ENCODE data around the gene PAQR8. TPM values are rescaled to one million over a fixed set of nuclear protein-coding genes. Genes with fewer than 3 reads are reported as not detected.

The PAQR8 gene
- total and polyA plus RNA-seq, 2 donors (not counting 1 experiment from before 2014, with no cell fraction given) = 2.3 to 8.5 TPM

- Histone ChIP-seq H2AFZ (ENCODE audit: insufficient read depth, low read depth, low read length, poor library complexity, severe bottlenecking) (no peak overlapping the region), H3K4me2 (replicated peaks; ENCODE audit: low read depth, low read length, poor library complexity, severe bottlenecking) (no peak overlapping the region), H3K9ac (ENCODE audit: low read length) (no peak overlapping the region), H3K36me3 (replicated peaks in 1 of 2; ENCODE audit: control extremely low read depth in 1 of 2, control insufficient read depth in 1 of 2, extremely low read depth in 1 of 2, insufficient read depth in 2 of 2, low read length in 1 of 2) (no peaks in the 10 kb centered on the region), H4K20me1 (ENCODE audit: control insufficient read depth, insufficient read depth, low read length, poor library complexity, severe bottlenecking) (no peaks in the 10 kb centered on the region), H3K9me3 (ENCODE audit: control extremely low read depth in 1 of 3, control insufficient read depth in 2 of 3, insufficient read depth in 1 of 3, low read length in 2 of 3) (no peaks in the 10 kb centered on the region), H3K4me3 (ENCODE audit: control extremely low read depth in 1 of 5, extremely low read depth in 1 of 5, insufficient read depth in 1 of 5, low read depth in 2 of 5, low read length in 4 of 5) (no peak overlapping the region), H3K27ac (ENCODE audit: low read length in 2 of 2) (no peak overlapping the region), H3K4me1 (ENCODE audit: control insufficient read depth in 2 of 2, insufficient read depth in 2 of 2, low read length in 2 of 2) (peaks cover 24 to 26% of the 10 kb centered on the region in 2 donors), H3K27me3 (replicated peaks in 1 of 4; ENCODE audit: control extremely low read depth in 1 of 4, control insufficient read depth in 3 of 4, insufficient read depth in 4 of 4, low read length in 3 of 4) (no peaks in the 10 kb centered on the region), H3K79me2 (ENCODE audit: control insufficient read depth, insufficient read depth, low read length) (peaks cover 15% of the 10 kb centered on the region)
- peaks cover 34% of the 10 kb centered on the region for H3K4me1 Mint-ChIP-seq
- WGBS (ENCODE audit: insufficient coverage) = 100% methylated on average over 1 of the region's 4 CpGs
- intact Hi-C loops (cut with micrococcal nuclease) = no loop called here
- TF ChIP-seq EZH2 (IDR thresholded peaks at IDR 0.05; ENCODE audit: borderline replicate concordance, insufficient read depth, low read depth, low read length, poor library complexity, severe bottlenecking) = no peak
- peaks cover 5% of the 10 kb centered on the region for H3K9me3 Mint-ChIP-seq (ENCODE audit: insufficient read depth)
- no peaks in the 10 kb centered on the region for H3K27me3 Mint-ChIP-seq
- CTCF ChIA-PET = interaction anchor here (1.2 to 1.4 kb wide), 2 partner anchors 23 to 88 kb away, joined by 3 to 6 read pairs; no protein-coding TSS in a partner anchor
- no peak overlapping the region for H3K27ac Mint-ChIP-seq
- no peak for ATAC-seq (ENCODE audit: low read depth)
- POLR2A ChIA-PET = no interaction called here
- H3K4me3 Mint-ChIP-seq = no peak overlapping the region
- no peak for DNase-seq
Measured at GRCh38 chr6:52374247-52374646, 12.3 kb downstream of the PAQR8 start.

GRCh38 chr6:52375780-52376556 is 14.0 kb downstream of the PAQR8 start:
- H3K4me1 ChIP-seq (ENCODE audit: control insufficient read depth in 2 of 2, insufficient read depth in 2 of 2, low read length in 2 of 2) = peaks cover 24 to 26% of the 10 kb centered on the region in 2 donors
- Mint-ChIP-seq H3K27me3 (no peaks in the 10 kb centered on the region), H3K4me1 (peaks cover 36% of the 10 kb centered on the region), H3K9me3 (ENCODE audit: insufficient read depth) (peaks cover 5% of the 10 kb centered on the region), H3K27ac (peak overlapping the region; percentile 22), H3K4me3 (no peak overlapping the region)
- H3K27me3 ChIP-seq (replicated peaks in 1 of 4; ENCODE audit: control extremely low read depth in 1 of 4, control insufficient read depth in 3 of 4, insufficient read depth in 4 of 4, low read length in 3 of 4) = no peaks in the 10 kb centered on the region
- no peak overlapping the region for H3K9ac ChIP-seq (ENCODE audit: low read length)
- H3K4me3 ChIP-seq (ENCODE audit: control extremely low read depth in 1 of 5, extremely low read depth in 1 of 5, insufficient read depth in 1 of 5, low read depth in 2 of 5, low read length in 4 of 5) = no peak overlapping the region
- peak overlapping the region in 1 of 2 donors; percentile 4 for H3K27ac ChIP-seq (ENCODE audit: low read length in 2 of 2)
- no peaks in the 10 kb centered on the region for H3K36me3 ChIP-seq (replicated peaks in 1 of 2; ENCODE audit: control extremely low read depth in 1 of 2, control insufficient read depth in 1 of 2, extremely low read depth in 1 of 2, insufficient read depth in 2 of 2, low read length in 1 of 2)
- ChIA-PET CTCF (interaction anchor here (0.8 to 1.4 kb wide), 4 partner anchors 10 to 90 kb away, joined by 3 to 6 read pairs (median 4); partner anchors contain the start of gene PAQR8), POLR2A (no interaction called here)
- no peaks in the 10 kb centered on the region for H3K9me3 ChIP-seq (ENCODE audit: control extremely low read depth in 1 of 3, control insufficient read depth in 2 of 3, insufficient read depth in 1 of 3, low read length in 2 of 3)
- TF ChIP-seq CTCF (IDR thresholded peaks at IDR 0.05) = no peak
- TF ChIP-seq EZH2 (IDR thresholded peaks at IDR 0.05; ENCODE audit: borderline replicate concordance, insufficient read depth, low read depth, low read length, poor library complexity, severe bottlenecking) = no peak
- 70% methylated on average over 2 of the region's 2 CpGs for WGBS (ENCODE audit: insufficient coverage)
- H3K4me2 ChIP-seq (replicated peaks; ENCODE audit: low read depth, low read length, poor library complexity, severe bottlenecking) = no peak overlapping the region
- no peak overlapping the region for H2AFZ ChIP-seq (ENCODE audit: insufficient read depth, low read depth, low read length, poor library complexity, severe bottlenecking)
- peaks cover 13% of the 10 kb centered on the region for H3K79me2 ChIP-seq (ENCODE audit: control insufficient read depth, insufficient read depth, low read length)
- peak; percentile 21 for ATAC-seq (ENCODE audit: low read depth)
- intact Hi-C loops (cut with micrococcal nuclease) = no loop called here
- no peak for DNase-seq
- H4K20me1 ChIP-seq (ENCODE audit: control insufficient read depth, insufficient read depth, low read length, poor library complexity, severe bottlenecking) = no peaks in the 10 kb centered on the region
